Nucleus accumbens (tissue), 56 donors: Measurements from ENCODE around the gene TMEM151B.
A peak's percentile ranks its signal among the peaks of the same experiment; 100 is the strongest.

Source experiments
- DNase-seq, 56 donors: peaks; one replicate each; lab custom pipeline; 2025; lab: John Stamatoyannopoulos, UW

Gene TMEM151B

GRCh38 chr6:44275749-44276648, 5.7 kb downstream of the TMEM151B start:
- no peak for DNase-seq

- DNase-seq: no peak
Observed at GRCh38 chr6:44276667-44277640, 6.7 kb downstream of the TMEM151B start.

GRCh38 chr6:44277763-44278162, 7.5 kb downstream of the TMEM151B start:
- no peak for DNase-seq

- no peak for DNase-seq
Observed at GRCh38 chr6:44278315-44278714, 8.1 kb downstream of the TMEM151B start.

GRCh38 chr6:44278774-44279697, 8.8 kb downstream of the TMEM151B start:
- peak in 23 of 56 donors; percentile 3 to 69 (median 28) for DNase-seq

- DNase-seq: peak in 5 of 56 donors; percentile 18 to 32 (median 25)
Observed at GRCh38 chr6:44284121-44284520, 13.9 kb downstream of the TMEM151B start.

GRCh38 chr6:44284867-44285266, 14.6 kb downstream of the TMEM151B start:
- no peak for DNase-seq

GRCh38 chr6:44285552-44286284, 15.5 kb downstream of the TMEM151B start:
- no peak for DNase-seq

GRCh38 chr6:44286285-44286565, 16.0 kb downstream of the TMEM151B start:
- DNase-seq: no peak

- no peak for DNase-seq
Observed at GRCh38 chr6:44286747-44287146, 16.5 kb downstream of the TMEM151B start.

GRCh38 chr6:44289726-44290260, 19.5 kb downstream of the TMEM151B start:
- DNase-seq: no peak

- DNase-seq: no peak
Observed at GRCh38 chr6:44291841-44292240, 21.6 kb downstream of the TMEM151B start.

- DNase-seq: no peak
Observed at GRCh38 chr6:44292661-44293365, 22.6 kb downstream of the TMEM151B start.

- no peak for DNase-seq
Observed at GRCh38 chr6:44294832-44295791, 24.9 kb downstream of the TMEM151B start.

GRCh38 chr6:44297063-44298038, 27.1 kb downstream of the TMEM151B start:
- DNase-seq: peak in 39 of 56 donors; percentile 4 to 74 (median 35)
